ENCODE data around the gene DCDC2C. TPM values are rescaled to one million over a fixed set of nuclear protein-coding genes. Genes with fewer than 3 reads are reported as not detected.

Gene DCDC2C
- total RNA-seq, 4 donors from 2014 or later: not detected

DNA sequence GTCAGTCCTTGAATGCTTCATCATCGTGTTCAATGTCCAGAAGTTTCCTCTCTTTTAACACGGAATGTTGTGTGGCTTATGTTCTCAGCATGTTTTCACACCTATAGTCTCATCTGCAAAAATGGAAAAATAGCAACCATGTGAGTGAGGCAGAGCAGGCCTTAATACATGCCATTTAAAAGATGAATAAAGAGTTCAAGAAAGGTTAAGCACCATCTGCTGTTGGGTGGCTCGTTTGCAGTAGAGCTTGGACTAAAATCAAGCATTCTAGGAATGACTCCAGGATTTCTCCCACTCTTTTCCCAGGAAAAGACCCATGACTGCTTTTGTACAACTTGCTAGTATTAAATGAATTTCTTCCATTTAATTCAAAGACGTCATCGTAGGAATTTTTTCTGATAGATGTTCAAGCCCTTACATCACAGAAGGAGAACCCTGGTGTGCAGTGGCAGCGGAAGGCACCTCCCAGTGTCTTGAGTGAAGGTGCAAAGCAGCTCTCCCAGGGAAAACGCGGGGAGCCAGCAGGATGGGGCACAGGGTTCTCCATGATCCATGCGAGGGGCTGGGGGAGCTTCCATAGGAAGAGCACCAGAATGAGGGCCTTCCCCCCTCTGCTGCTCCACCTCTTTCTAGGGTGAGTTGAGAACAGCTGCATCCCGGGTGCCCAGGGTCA, 9.6 kb downstream of the DCDC2C start:
- no peak for DNase-seq
- no peak overlapping the region for H3K27ac ChIP-seq
- H3K36me3 ChIP-seq: no peaks in the 10 kb centered on the region
- no peaks in the 10 kb centered on the region for H3K9me3 ChIP-seq
- H3K4me1 ChIP-seq: no peaks in the 10 kb centered on the region
- H3K27me3 ChIP-seq: no peaks in the 10 kb centered on the region
- no peak overlapping the region for H3K4me3 ChIP-seq
- TF ChIP-seq, protein P1, sequence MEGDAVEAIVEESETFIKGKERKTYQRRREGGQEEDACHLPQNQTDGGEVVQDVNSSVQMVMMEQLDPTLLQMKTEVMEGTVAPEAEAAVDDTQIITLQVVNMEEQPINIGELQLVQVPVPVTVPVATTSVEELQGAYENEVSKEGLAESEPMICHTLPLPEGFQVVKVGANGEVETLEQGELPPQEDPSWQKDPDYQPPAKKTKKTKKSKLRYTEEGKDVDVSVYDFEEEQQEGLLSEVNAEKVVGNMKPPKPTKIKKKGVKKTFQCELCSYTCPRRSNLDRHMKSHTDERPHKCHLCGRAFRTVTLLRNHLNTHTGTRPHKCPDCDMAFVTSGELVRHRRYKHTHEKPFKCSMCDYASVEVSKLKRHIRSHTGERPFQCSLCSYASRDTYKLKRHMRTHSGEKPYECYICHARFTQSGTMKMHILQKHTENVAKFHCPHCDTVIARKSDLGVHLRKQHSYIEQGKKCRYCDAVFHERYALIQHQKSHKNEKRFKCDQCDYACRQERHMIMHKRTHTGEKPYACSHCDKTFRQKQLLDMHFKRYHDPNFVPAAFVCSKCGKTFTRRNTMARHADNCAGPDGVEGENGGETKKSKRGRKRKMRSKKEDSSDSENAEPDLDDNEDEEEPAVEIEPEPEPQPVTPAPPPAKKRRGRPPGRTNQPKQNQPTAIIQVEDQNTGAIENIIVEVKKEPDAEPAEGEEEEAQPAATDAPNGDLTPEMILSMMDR (IDR thresholded peaks at IDR 0.05): no peak
- TF ChIP-seq POLR2A (IDR thresholded peaks at IDR 0.05): no peak

DNA sequence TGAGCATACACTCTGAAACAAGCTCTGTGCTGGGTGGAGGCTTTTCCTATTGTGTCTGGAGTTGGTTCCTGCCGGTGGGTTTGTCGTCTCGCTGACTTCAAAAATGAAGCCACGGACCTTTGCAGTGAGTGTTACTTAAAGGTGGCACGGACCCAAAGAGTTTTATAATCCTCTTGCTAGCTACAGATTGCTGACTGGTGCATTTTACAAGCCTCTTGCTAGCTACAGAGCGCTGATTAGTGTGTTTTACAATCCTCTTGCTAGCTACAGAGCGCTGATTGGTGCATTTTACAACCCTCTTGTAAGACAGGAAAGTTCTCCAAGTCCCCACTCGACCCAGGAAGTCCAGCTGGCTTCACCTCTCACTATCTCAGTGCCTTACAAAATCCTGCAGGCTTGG, 15.3 kb downstream of the DCDC2C start:
- H3K4me3 ChIP-seq: no peak overlapping the region
- TF ChIP-seq, protein P1 (IDR thresholded peaks at IDR 0.05): no peak
- no peak for TF ChIP-seq POLR2A (IDR thresholded peaks at IDR 0.05)
- no peaks in the 10 kb centered on the region for H3K9me3 ChIP-seq
- no peaks in the 10 kb centered on the region for H3K4me1 ChIP-seq
- no peaks in the 10 kb centered on the region for H3K36me3 ChIP-seq
- no peaks in the 10 kb centered on the region for H3K27me3 ChIP-seq
- no peak overlapping the region for H3K27ac ChIP-seq
- no peak for DNase-seq

DNA sequence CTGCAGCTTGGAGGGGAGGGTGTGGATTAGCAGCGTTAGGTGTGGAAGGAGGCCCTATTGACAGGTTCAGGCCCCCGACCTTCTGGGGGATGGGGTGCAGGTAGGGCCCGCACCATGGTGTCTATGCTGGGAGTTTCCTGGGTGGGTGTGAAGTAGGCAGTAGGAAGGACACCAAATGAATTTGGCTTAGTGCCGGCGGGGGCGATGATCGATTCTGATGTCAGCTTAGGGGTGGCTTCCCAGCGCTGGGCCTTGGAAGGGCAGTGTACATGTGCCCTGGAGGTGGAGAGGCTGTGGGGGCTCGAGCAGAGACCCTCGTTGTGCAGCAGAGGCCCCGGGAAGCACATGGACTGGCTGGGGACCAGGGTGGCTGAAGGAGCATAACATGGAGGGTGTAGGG, 21.6 kb downstream of the DCDC2C start:
- no peaks in the 10 kb centered on the region for H3K27me3 ChIP-seq
- no peaks in the 10 kb centered on the region for H3K9me3 ChIP-seq
- H3K4me1 ChIP-seq: no peaks in the 10 kb centered on the region
- no peaks in the 10 kb centered on the region for H3K36me3 ChIP-seq
- no peak overlapping the region for H3K4me3 ChIP-seq
- TF ChIP-seq, protein P1 (IDR thresholded peaks at IDR 0.05): no peak
- no peak for TF ChIP-seq POLR2A (IDR thresholded peaks at IDR 0.05)
- DNase-seq: no peak
- H3K27ac ChIP-seq: no peak overlapping the region

GRCh38 chr2:3725458-3726250, 22.3 kb downstream of the DCDC2C start:
- no peak for TF ChIP-seq POLR2A (IDR thresholded peaks at IDR 0.05)
- TF ChIP-seq, protein P1 (IDR thresholded peaks at IDR 0.05): no peak

DNA sequence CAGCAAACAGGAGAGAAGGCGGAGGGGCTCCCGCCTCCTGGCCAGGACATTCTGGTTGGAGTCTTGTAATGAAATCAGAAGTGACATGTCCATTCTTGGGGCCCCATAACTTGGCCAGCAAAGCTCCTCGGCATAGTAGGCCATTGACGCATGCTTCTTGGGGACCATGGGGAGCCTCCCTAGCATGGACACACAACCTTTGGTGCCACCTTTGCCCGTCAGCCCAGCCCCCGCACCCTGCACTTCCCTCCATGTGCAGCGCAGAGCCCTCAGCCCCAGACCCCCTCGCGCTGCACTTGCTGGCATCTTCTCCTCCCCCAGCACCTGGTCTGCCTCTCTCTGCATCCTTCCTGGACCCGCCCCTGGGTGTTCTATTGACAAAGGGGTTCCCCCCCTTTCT, 23.1 kb downstream of the DCDC2C start:
- H3K4me3 ChIP-seq: no peak overlapping the region
- no peaks in the 10 kb centered on the region for H3K27me3 ChIP-seq
- no peak for DNase-seq
- H3K9me3 ChIP-seq: no peaks in the 10 kb centered on the region
- TF ChIP-seq POLR2A (IDR thresholded peaks at IDR 0.05): no peak
- TF ChIP-seq, protein P1 (IDR thresholded peaks at IDR 0.05): no peak
- H3K27ac ChIP-seq: no peak overlapping the region
- H3K36me3 ChIP-seq: no peaks in the 10 kb centered on the region
- H3K4me1 ChIP-seq: no peaks in the 10 kb centered on the region

More at GRCh38 chr2:3725458-3726250, 22.3 kb downstream of the DCDC2C start:
- Histone ChIP-seq H3K36me3 (no peaks in the 10 kb centered on the region), H3K9me3 (no peaks in the 10 kb centered on the region), H3K27ac (no peak overlapping the region), H3K27me3 (no peaks in the 10 kb centered on the region), H3K4me1 (no peaks in the 10 kb centered on the region), H3K4me3 (no peak overlapping the region)
- no peak for DNase-seq
